Globus pallidus (tissue), 1 donor: ENCODE results near the gene ADI1.

Experiments
- DNase-seq: peaks from one replicate; pipeline ENCODE4 v3.0.0-alpha.2; 2015; ENCODE audit warnings: low spot score

The ADI1 gene

DNA sequence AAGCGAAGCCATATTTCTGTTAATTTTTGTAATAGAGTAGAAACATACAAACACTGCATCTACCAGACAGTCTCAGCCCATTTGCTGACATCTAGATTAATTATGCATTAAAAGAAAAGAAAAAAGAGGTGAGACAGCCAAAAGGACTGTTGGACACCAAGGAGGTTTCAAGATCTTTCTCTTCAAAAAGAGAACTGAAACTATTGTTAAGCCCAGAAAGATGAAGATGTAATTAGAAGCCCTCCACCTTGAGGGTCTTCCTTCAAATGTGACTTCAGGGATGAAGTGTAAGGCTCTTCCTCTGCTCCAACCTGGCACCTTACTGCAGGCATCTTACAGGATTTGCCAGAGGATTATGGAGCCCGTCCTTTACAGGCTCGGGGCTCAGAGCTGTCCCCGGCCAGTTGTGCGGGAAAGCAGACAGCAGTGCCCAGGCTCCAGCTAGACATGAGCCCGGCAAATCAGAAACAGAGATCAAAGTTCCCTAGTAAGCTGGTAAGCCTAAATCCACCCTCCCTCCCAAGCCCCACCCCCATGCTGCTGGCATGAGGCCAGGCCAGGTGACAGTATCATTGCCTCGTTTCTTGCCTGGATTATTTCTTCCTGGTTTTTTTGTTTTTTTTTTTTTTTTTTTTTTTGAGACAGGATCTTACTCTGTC is 38.9 kb downstream of the ADI1 start:
- DNase-seq, result no peak

DNA sequence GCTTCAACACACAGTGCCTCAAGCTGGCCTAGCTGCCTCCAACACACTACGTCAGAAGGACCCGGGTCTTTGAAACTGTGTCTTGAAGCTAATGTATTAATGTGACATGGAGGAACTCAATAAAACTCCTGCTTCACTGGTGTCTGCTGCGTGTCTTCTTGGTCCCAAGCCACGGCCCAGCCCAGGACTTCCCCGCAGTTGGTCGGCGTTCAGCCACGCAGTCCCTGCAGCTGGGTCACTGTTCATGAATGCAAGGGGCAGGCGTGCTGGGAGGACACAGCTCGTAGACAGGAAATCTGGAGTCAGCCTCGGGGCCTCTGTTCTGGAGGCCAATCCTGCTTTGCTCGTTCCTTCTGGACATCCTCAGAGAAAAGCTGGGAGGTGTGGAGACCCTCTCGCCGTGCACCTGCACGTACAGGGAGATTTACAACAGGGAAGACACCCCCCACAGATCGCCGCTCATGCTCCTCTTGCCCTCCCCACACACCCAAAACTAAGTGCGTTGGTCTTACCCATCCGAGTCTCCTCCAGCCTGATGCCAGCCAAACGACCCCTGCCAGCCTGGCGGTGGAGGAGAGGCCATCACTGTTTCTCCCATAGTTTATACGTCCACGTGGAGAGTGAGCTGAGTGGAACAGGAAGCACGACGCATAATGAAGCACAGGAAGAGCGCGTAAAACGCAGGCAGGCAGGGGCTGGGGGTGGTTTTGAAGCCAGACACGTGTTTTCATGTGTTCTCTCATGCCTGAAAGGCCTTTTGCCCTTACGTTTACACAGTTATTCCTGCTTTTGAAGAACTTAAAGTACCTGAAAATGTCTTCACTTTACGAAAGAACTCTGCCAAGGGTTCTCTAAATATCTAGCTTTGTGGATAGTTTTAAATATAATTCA is 39.7 kb downstream of the ADI1 start:
- no peak for DNase-seq

DNA sequence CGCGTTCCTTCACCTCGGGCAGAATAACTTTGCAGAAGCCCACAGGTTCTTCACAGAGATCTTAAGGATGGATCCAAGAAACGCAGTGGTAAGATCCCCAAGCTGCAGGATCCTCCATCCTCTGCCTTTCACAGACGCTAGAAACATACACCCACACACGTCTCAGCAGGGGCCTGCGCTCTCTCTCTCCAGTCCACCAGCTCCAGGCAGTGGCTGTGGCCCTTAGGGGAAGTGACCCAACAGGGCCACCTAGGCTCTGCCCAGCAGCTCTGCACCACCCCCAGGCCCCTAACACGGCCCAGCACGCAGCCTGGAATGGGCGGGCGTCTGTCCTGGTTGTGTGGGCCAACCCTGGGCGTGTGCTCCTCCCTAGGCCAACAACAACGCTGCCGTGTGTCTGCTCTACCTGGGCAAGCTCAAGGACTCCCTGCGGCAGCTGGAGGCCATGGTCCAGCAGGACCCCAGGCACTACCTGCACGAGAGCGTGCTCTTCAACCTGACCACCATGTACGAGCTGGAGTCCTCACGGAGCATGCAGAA is 40.4 kb downstream of the ADI1 start:
- DNase-seq, result no peak

DNA sequence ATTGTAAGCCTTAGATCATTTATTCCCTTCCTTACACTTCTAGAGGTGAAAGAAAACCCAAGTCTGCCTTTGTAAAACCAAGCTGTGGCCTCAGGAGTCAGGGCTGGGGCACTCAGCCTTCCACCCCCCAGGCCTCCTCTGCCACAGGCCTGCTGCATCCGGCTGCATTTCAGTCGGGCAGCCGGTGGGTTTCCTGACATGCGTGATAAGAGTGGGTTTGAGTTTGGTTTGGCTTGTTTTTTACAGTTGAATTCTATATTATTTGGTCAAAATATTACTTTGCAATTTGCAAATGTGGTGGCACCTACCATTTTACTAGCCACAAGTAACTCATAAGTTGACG is 42.4 kb downstream of the ADI1 start:
- DNase-seq, result no peak

DNA sequence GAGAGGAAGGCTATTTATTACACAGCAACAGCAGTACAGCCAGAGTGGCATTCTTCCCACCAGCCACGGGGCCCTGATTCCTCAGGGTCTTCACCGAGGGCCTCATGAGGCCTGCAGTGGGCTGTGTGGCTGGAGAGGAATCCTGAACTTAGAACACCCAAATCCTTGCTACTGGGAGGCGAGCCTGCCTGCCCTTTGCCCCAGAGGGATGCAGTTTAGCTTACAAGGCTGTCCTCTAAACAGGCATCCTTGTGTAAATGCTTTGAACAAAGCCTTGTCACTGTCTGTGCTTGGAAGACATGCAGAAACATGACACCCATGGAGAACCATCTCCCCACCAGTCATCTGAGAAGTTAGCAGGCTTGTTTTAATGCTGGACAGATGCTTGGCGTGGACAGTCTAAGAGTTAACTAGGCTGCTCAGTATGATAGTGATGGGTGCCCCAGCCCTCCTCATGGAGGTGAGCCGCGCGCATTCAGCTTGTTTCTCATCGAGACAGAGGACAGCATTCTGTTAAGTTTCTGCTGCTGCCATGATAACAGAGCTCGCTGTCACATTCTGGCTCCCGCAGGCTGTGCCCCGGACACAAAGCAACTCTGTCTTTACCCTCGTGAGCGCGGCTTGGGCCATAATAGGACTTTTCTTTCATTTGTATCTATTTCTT is 42.9 kb downstream of the ADI1 start:
- DNase-seq, result peak; percentile 91

DNA sequence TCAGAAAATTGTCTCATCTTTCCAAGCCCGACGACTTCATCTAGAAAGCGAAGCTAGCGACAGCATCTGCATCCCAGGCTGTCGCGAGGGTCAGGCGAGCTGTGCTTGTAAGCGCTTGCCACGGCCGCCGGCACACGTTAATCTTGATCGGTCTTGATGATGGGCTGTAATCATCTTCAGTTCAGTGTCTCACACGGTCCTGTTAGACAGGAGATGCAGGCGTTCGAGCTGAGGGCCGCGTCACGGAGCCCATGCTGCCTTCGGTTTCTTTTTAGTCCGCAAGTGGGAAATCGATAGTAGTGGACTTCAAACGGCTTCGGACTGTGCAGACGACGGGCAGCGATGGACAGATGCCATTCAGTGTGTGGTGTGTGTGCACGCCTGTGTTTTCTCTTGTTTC is 43.6 kb downstream of the ADI1 start:
- DNase-seq, result peak; percentile 56

DNA sequence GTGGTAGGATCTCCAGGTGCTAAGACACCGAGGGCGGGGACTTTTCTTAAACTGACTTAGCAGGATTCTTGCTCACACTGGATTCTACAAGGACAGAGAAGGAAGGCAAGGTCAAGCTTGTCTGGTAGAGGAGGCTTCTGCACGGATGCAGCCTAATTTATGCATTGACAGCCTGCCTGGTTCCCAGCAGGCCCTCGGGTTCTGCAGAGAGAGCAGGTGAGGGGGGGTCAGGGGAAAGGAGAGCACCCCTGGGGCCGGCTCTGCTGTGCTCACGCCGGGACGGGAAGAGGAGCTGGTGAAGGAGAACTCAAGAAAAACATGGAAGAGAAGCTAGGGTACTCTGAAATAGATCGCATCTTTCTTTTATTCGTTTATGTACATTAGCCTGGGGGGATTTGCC is 46.4 kb downstream of the ADI1 start:
- no peak for DNase-seq

DNA sequence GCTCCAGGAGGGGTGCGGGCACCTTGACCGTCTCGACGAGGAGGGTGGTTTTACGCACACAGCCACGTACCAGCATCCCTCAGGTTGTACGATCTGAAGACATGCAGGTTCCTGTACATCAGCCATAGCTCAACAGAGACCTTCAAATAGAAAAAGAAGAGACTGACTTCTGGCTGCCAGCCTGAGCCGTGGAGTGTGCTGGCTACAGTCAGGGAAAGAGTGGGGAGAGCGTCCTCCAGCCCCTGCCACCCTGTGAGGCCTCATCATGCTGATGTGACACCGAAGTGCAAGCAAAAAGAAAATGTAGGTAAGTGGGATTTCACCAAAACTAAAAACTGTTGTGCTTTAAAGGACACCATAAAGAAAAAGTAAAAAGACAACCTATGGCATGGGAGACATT is 47.0 kb downstream of the ADI1 start:
- no peak for DNase-seq

DNA sequence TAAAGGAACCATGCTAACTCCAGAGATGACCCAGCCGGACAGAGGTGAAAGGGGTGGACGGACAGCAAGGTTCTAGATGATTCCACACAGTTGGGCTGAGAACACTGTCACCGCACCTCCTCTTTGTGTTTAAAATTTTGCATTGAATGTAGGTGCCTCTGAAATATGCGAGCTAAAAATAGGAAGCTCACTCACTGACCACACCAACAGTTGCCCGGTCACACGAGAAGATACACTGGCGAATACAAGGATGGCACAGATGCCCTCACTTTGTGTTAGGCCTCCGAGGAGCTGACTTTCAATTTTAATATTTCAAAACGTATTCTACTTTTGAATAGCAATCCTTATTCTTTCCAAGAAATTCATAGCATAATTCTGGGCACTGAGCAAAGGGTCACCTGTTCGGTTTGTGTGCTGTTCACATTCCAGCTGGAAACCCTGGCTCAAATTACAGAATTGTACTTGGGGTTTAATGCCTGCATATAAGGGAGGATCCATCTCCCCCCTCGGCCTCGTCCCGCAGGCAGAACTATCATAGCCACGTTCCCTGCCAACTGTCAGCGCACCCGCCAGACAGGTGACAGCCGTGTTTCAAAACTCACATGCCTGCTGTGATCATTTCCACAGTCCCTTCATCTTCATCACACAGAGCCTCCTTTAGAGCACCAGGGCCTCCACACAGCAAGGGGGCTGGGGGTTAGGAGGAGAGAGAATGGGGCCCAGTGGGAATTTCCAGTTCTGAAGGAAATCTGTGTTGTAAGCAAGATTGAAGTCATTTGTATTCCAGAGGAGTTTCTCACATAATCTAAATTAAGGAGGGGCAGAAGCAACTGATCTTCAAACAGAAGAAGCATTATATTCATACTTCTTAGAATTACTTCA is 48.2 kb downstream of the ADI1 start:
- DNase-seq, result no peak

DNA sequence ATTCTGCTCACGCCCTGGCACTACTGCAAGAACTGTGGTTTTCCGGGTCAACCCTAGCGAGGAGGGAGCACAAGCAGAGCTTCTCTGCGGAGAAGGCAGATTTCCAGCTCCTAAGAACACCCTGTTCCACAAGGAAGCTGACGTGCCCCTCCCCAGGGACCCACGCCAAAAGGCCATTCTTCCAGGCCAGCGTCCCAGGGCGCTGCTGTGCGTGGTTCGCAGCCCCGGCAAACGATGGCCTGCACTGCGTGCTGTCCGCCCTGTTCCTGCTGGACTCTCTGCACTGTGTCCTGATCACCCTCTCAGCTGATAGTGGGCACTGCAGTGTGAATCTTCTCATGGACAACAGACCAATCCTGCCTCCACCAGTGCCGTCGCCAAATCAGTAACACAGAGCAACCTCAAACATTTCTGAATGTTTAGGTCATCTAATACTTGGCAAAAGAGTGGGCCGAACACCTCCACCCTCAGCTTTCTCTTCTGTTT is 49.1 kb downstream of the ADI1 start:
- peak; percentile 37 for DNase-seq

- DNase-seq, result no peak
Measured at GRCh38 chr2:3469486-3469885, 49.8 kb downstream of the ADI1 start.

GRCh38 chr2:3468296-3468988 is 50.9 kb downstream of the ADI1 start:
- no peak for DNase-seq

DNA sequence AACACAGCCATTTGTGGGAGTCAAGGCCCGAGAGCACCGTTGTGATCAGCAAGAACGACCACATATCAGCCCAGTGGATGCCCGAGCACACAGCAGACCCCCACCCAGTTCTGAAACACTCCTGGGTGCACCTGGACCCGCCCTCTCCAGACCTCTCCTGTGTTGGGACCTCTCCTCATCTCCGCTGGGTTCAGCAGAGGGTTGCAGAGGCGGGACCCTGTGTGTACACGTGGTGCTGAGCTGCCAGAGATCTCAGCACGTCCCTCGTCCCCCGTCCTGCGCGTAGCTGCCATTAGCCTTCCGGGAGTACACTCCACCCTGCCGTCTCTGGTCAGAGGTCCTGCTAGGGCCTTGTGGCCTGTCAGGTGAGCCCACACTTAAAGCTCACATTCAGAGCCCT is 51.7 kb downstream of the ADI1 start:
- DNase-seq, result no peak

DNA sequence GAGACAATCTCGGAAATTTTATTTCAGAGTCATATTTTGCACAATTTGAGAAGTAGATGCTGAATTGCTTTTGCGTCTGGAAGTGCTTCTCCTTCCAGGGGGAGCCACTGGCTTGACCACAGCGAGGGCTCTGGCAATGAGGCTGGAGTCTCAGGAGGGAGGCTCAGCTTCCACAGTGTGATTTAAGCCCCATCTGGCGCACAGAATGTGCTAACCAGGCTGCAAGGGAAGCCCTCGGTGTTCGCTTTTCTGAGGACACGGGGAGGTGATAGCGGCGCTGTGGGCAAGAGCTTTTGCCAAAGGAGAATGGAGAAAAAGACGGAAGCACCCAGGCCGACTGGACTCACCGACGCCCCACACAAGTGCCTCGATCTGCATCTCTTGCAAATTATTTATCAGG is 52.4 kb downstream of the ADI1 start:
- DNase-seq, result no peak

- no peak for DNase-seq
Measured at GRCh38 chr2:3466482-3466863, 52.9 kb downstream of the ADI1 start.

DNA sequence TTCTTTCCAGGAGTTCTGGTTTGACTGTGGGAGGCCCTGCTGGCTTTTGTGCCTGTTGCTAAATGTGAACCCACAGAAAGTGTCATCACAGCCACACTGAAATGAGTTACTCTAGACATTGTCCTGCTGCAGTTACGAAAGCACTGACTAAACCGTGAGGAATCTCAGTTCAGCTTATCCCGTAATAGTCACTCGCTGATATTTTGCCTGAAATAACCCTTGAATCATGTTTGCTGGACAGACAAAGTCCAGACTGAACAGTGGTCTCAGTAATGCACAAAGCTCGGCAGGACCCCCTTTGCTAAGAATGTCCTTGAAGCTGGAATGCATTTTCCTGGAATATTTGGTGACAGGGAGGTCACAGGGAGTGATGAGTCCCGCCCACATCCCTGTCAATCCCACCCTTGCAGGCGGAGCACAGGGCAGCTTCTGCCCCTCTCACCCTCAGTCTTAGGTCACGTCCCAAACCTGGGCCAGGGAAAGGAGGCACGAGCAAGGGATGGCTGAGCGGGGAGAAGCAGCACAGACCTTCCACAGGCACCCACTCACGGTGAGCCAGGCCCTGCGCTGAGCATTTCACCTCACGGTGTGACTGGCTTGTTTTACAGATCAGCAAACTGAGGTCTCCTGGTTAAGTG is 53.4 kb downstream of the ADI1 start:
- no peak for DNase-seq

DNA sequence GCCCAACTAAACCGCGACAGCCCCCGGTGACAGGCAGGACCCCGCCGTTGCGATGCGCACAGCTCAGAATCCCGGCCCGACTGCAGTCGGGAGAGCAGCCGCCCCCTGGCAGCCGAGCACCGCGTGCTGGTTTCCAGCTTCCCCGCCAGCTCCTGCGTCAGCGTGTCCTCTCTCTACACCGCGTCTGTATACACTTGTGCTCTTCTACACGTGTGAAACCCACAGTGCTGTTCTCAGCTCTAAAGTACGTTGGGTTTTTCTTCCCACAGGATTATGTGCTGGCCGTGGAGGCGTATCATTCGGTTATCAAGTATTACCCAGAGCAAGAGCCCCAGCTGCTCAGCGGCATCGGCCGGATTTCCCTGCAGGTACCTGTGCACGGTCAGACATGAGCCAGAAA is 54.0 kb downstream of the ADI1 start:
- DNase-seq, result no peak

DNA sequence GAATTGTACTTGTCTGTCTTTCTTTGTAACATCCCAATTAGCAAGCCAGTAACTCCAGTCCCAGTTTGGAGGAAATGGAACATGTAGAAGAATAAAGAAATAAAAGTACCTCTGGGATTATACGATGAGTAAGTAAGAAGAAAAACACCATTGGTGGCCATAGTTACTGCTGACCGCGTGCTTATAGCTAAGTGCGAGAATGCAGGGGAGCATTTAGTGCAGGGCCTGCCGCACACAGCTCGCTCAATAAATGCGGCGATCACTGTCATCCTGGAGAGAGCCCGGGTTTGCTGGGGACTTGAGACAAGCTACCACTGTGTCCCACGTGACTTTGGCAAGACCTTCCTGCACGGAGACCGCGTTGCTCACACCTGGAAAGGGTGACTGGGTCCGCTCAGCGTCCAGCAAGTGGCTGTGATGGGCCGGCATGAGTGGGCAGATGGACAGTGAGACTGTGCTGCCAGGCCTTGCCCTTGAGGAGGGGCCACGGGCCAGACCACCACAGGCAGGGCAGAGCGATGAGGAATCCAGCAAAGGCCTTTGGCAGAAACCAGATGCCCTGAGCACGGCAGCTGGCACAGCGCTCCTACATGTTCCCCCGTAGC is 54.8 kb downstream of the ADI1 start:
- no peak for DNase-seq

DNA sequence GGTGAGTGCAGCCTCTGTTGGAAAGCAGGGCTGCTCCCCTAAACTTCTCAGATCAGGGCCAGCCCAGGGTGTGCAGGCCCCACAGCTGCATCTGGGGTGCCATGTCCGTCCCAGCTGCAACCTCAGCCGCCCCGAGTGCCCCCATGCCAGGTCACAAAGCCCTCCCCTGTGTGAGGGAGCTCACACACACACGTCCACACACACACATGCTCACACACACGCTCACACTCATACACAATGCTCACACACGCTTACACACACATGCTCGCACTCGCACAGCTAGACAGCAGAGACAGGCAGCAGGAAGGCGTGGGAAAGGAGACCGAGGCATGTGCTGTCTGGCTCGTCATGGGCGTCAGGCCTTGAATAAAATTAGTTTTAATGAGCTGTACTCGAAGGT is 55.4 kb downstream of the ADI1 start:
- no peak for DNase-seq

DNA sequence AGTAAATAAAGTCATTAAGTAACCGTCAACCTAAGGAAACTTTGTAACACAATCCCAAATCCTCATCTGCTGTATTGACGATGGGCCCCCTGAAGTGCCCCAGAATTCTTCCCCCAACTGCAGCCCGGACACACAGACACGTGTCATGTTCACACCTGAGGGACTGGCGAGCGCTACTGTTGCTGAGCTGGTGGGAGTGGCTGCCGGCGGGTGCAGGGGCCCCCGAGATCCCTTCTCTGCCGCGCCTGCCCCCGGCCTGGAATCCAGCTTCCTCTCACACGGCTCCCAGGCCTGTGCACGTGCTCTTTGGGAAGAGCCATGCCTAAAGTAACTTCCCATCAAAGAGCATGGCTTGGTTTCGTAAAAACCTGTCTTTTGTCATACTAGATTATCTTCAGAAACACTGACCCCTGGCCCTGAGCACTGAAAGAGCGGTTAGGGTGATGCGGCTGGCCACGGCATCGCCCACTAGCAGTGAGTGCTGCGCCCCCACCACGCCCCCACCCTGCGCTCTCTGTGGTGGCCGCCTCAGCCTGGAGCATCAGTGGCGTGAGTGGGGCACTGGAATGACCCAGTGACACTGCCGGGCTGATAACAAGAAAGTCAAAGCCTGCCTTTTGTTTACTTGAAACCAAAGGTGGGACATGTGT is 56.0 kb downstream of the ADI1 start:
- no peak for DNase-seq
